OCI-LY3 (cell line): ENCODE results near the gene LRCH1.

Experiments
- H2AFZ ChIP-seq: fragments of 200-600, 300-600 bp; shearing (Covaris generic); 2 replicates; pipeline ENCODE4 v1.6.0; 2014; ENCODE audit warnings: antibody characterized with exemption, low read depth, low read length
- H3K27ac ChIP-seq: fragments of 200-600, 300-600 bp; sonication (generic); 2 replicates; pipeline ENCODE4 v1.5.1; 2014; ENCODE audit warnings: mild to moderate bottlenecking, low read length, moderate library complexity, mixed read lengths
- H3K27me3 ChIP-seq: fragments of 200-600, 300-600 bp; sonication (generic); 2 replicates; pipeline ENCODE4 v1.6.1; 2014; ENCODE audit warnings: low read depth, low read length, mixed read lengths
- H3K36me3 ChIP-seq: fragments of 200-600, 300-600 bp; sonication (generic); replicated peaks from 2 replicates; pipeline ENCODE3; 2014; ENCODE audit warnings: low read depth, low read length, mixed read lengths
- H3K4me1 ChIP-seq: fragments of 300-600, 200-600 bp; sonication (generic); 2 replicates; pipeline ENCODE4 v1.6.1; 2014; ENCODE audit warnings: low read length, mixed read lengths
- H3K4me2 ChIP-seq: fragments of 200-600, 300-600 bp; sonication (generic); 2 replicates; pipeline ENCODE4 v1.6.1; 2014; ENCODE audit warnings: low read length, mixed read lengths
- H3K4me3 ChIP-seq: fragments of 300-600, 200-600 bp; sonication (generic); 2 replicates; pipeline ENCODE4 v1.5.1; 2014; ENCODE audit warnings: antibody characterized with exemption, mild to moderate bottlenecking, low read length, moderate library complexity
- H3K79me2 ChIP-seq: fragments of 300-600, 200-600 bp; shearing (Covaris generic); 2 replicates; pipeline ENCODE4 v1.6.1; 2014; ENCODE audit warnings: mild to moderate bottlenecking, low read length, mixed read lengths
- H3K9ac ChIP-seq: fragments of 300-600, 200-600 bp; shearing (Covaris generic); 2 replicates; pipeline ENCODE4 v1.6.0; 2014; ENCODE audit warnings: mild to moderate bottlenecking, low read length, moderate library complexity
- H3K9me3 ChIP-seq: fragments of 200-600, 300-600 bp; shearing (Covaris generic); 2 replicates; pipeline ENCODE4 v1.6.1; 2014; ENCODE audit warnings: low read length, mixed read lengths; ENCODE audit not compliant: insufficient read depth
- H4K20me1 ChIP-seq: fragments of 200-600, 300-600 bp; sonication (generic); 2 replicates; pipeline ENCODE4 v1.6.1; 2016; ENCODE audit warnings: low read length, mixed read lengths; ENCODE audit not compliant: insufficient read depth
- CTCF ChIP-seq: fragments of 200-600, 300-600 bp; sonication (generic); IDR thresholded peaks from 2 replicates; pipeline ENCODE4 v1.5.1; 2014; ENCODE audit warnings: antibody characterized with exemption, low read length, low read depth
- EZH2phosphoT487 ChIP-seq: fragments of 200-600 bp; shearing (Covaris generic); IDR thresholded peaks from 2 replicates; pipeline ENCODE4 v1.6.1; 2018; ENCODE audit warnings: antibody characterized with exemption, mixed run types, low read depth

LRCH1 gene

GRCh38 chr13:46556418-46556779 is 3.4 kb downstream of the LRCH1 start:
- H2AFZ ChIP-seq, result no peak overlapping the region
- H3K9ac ChIP-seq, result no peak overlapping the region
- H3K9me3 ChIP-seq, result no peaks in the 10 kb centered on the region
- TF ChIP-seq CTCF (no peak), EZH2phosphoT487 (no peak)
- no peak overlapping the region for H3K27ac ChIP-seq
- H3K79me2 ChIP-seq, result peaks cover 94% of the 10 kb centered on the region
- no peak overlapping the region for H3K4me2 ChIP-seq
- H4K20me1 ChIP-seq, result peaks cover 62% of the 10 kb centered on the region
- peaks cover 23% of the 10 kb centered on the region for H3K4me1 ChIP-seq
- no peaks in the 10 kb centered on the region for H3K27me3 ChIP-seq
- H3K4me3 ChIP-seq, result no peak overlapping the region
- peaks cover 2% of the 10 kb centered on the region for H3K36me3 ChIP-seq

- H4K20me1 ChIP-seq, result peaks cover 91% of the 10 kb centered on the region
- peaks cover 13% of the 10 kb centered on the region for H3K36me3 ChIP-seq
- H3K9me3 ChIP-seq, result no peaks in the 10 kb centered on the region
- no peak for TF ChIP-seq CTCF
- no peak for TF ChIP-seq EZH2phosphoT487
- H3K4me2 ChIP-seq, result no peak overlapping the region
- no peak overlapping the region for H3K4me3 ChIP-seq
- H3K79me2 ChIP-seq, result peaks cover 100% of the 10 kb centered on the region
- H3K27ac ChIP-seq, result no peak overlapping the region
- no peak overlapping the region for H2AFZ ChIP-seq
- no peak overlapping the region for H3K9ac ChIP-seq
- H3K27me3 ChIP-seq, result no peaks in the 10 kb centered on the region
- H3K4me1 ChIP-seq, result peaks cover 17% of the 10 kb centered on the region
These were observed 6.4 kb downstream of the LRCH1 start for GRCh38 chr13:46559272-46559805.

GRCh38 chr13:46560778-46561177 is 7.8 kb downstream of the LRCH1 start:
- Histone ChIP-seq H3K27me3 (no peaks in the 10 kb centered on the region), H3K79me2 (peaks cover 99% of the 10 kb centered on the region), H4K20me1 (peaks cover 92% of the 10 kb centered on the region), H3K9me3 (no peaks in the 10 kb centered on the region), H3K4me3 (no peak overlapping the region), H3K27ac (no peak overlapping the region), H3K4me1 (peaks cover 12% of the 10 kb centered on the region), H3K9ac (no peak overlapping the region), H2AFZ (no peak overlapping the region), H3K36me3 (peaks cover 13% of the 10 kb centered on the region), H3K4me2 (no peak overlapping the region)
- TF ChIP-seq CTCF (no peak), EZH2phosphoT487 (no peak)

GRCh38 chr13:46561286-46561685 is 8.3 kb downstream of the LRCH1 start:
- TF ChIP-seq EZH2phosphoT487 (no peak), CTCF (no peak)
- no peak overlapping the region for H2AFZ ChIP-seq
- H3K36me3 ChIP-seq, result peaks cover 13% of the 10 kb centered on the region
- peaks cover 13% of the 10 kb centered on the region for H3K4me1 ChIP-seq
- H3K4me3 ChIP-seq, result no peak overlapping the region
- H3K9me3 ChIP-seq, result no peaks in the 10 kb centered on the region
- no peak overlapping the region for H3K9ac ChIP-seq
- H3K79me2 ChIP-seq, result peaks cover 99% of the 10 kb centered on the region
- H4K20me1 ChIP-seq, result peaks cover 92% of the 10 kb centered on the region
- H3K27me3 ChIP-seq, result no peaks in the 10 kb centered on the region
- no peak overlapping the region for H3K4me2 ChIP-seq
- no peak overlapping the region for H3K27ac ChIP-seq
